Parathyroid adenoma (tissue), 2 donors: ENCODE measurements around the gene RPL38.

ENCODE experiments used
- H2AFZ ChIP-seq: fragments of 300-600 bp; sonication (generic); one replicate; pipeline ENCODE4 v1.7.0; 2017; ENCODE audit warnings: antibody characterized with exemption, mild to moderate bottlenecking
- H3K27ac ChIP-seq: fragments of 300-600 bp; sonication (generic); one replicate; pipeline ENCODE4 v1.7.0; 2017
- H3K27me3 ChIP-seq: fragments of 300-600 bp; sonication (generic); one replicate; pipeline ENCODE4 v1.7.0; 2017; ENCODE audit warnings: low read length; ENCODE audit not compliant: control insufficient read depth, insufficient read depth
- H3K36me3 ChIP-seq: fragments of 300-600 bp; sonication (generic); one replicate; pipeline ENCODE4 v1.7.0; 2017; ENCODE audit warnings: low read length; ENCODE audit not compliant: control insufficient read depth, insufficient read depth
- H3K4me1 ChIP-seq: fragments of 300-600 bp; sonication (generic); one replicate; pipeline ENCODE4 v1.7.0; 2017; ENCODE audit warnings: control low read depth
- H3K4me2 ChIP-seq: fragments of 300-600 bp; sonication (generic); one replicate; pipeline ENCODE4 v1.7.0; 2017; ENCODE audit warnings: low read length
- H3K4me3 ChIP-seq: fragments of 300-600 bp; sonication (generic); one replicate; pipeline ENCODE4 v1.7.0; 2017; ENCODE audit warnings: low read depth, low read length
- H3K79me2 ChIP-seq: fragments of 300-600 bp; sonication (generic); one replicate; pipeline ENCODE4 v1.7.0; 2017; ENCODE audit warnings: control low read depth
- H3K9ac ChIP-seq: fragments of 300-600 bp; sonication (generic); one replicate; pipeline ENCODE4 v1.7.0; 2017; ENCODE audit warnings: mild to moderate bottlenecking
- H3K9me3 ChIP-seq: fragments of 300-600 bp; sonication (generic); one replicate; pipeline ENCODE4 v1.7.0; 2017; ENCODE audit warnings: low read length; ENCODE audit not compliant: control insufficient read depth
- CTCF ChIP-seq: fragments of 300-600 bp; sonication (generic); IDR thresholded peaks from one replicate; pipeline ENCODE4 v1.7.0; 2017; ENCODE audit warnings: antibody characterized with exemption, mild to moderate bottlenecking
- donor health status: primary hyperparathyroidism.

The RPL38 gene

GRCh38 chr17:74203439-74204240 is at the start of gene RPL38:
Gene RPL38, plus strand, starts transcription at chr17:74203678. Its CDS starts 278 bp downstream, at chr17:74203956.
- Histone ChIP-seq H2AFZ (peak within 1 kb of the TSS; percentile 90), H3K36me3 (no peaks in the 10 kb centered on the region), H3K27ac (peak within 1 kb of the TSS; percentile 59), H3K4me1 (peaks cover 13% of the 10 kb centered on the region), H3K9me3 (no peaks in the 10 kb centered on the region), H3K9ac (peak within 1 kb of the TSS; percentile 56), H3K79me2 (peaks cover 12% of the 10 kb centered on the region), H3K27me3 (no peaks in the 10 kb centered on the region), H3K4me3 (peak within 1 kb of the TSS; percentile 87), H3K4me2 (peak within 1 kb of the TSS; percentile 47)
- peak; percentile 92 for TF ChIP-seq CTCF

- Histone ChIP-seq H3K4me3 (no peak overlapping the region), H3K36me3 (no peaks in the 10 kb centered on the region), H3K9ac (no peak overlapping the region), H3K27me3 (no peaks in the 10 kb centered on the region), H2AFZ (no peak overlapping the region), H3K9me3 (no peaks in the 10 kb centered on the region), H3K27ac (no peak overlapping the region), H3K79me2 (no peaks in the 10 kb centered on the region), H3K4me2 (no peak overlapping the region), H3K4me1 (no peaks in the 10 kb centered on the region)
- no peak for TF ChIP-seq CTCF
Observed at GRCh38 chr17:74153821-74154430, 49.6 kb upstream of the RPL38 start.

- no peak overlapping the region for H3K4me2 ChIP-seq
- no peaks in the 10 kb centered on the region for H3K9me3 ChIP-seq
- H3K27me3 ChIP-seq, result no peaks in the 10 kb centered on the region
- H3K4me1 ChIP-seq, result no peaks in the 10 kb centered on the region
- H3K79me2 ChIP-seq, result no peaks in the 10 kb centered on the region
- no peaks in the 10 kb centered on the region for H3K36me3 ChIP-seq
- H3K27ac ChIP-seq, result no peak overlapping the region
- H3K4me3 ChIP-seq, result no peak overlapping the region
- no peak overlapping the region for H3K9ac ChIP-seq
- H2AFZ ChIP-seq, result no peak overlapping the region
- TF ChIP-seq CTCF, result no peak
Observed at GRCh38 chr17:74156878-74157277, 46.6 kb upstream of the RPL38 start.

- H2AFZ ChIP-seq, result no peak overlapping the region
- H3K4me1 ChIP-seq, result no peaks in the 10 kb centered on the region
- no peaks in the 10 kb centered on the region for H3K27me3 ChIP-seq
- no peaks in the 10 kb centered on the region for H3K9me3 ChIP-seq
- H3K4me2 ChIP-seq, result no peak overlapping the region
- no peak for TF ChIP-seq CTCF
- H3K9ac ChIP-seq, result no peak overlapping the region
- H3K36me3 ChIP-seq, result no peaks in the 10 kb centered on the region
- H3K4me3 ChIP-seq, result no peak overlapping the region
- no peaks in the 10 kb centered on the region for H3K79me2 ChIP-seq
- no peak overlapping the region for H3K27ac ChIP-seq
Observed at GRCh38 chr17:74157366-74157765, 46.1 kb upstream of the RPL38 start.
